T47D (cell line): ENCODE data around the gene TBCB.
"Not testable (repeated sequence)": the region's sequence is repeated elsewhere in the genome, so short reads cannot be mapped to it uniquely, and the experiment has no call there.

Experiments
- DNase-seq, 2 experiments: peaks; one replicate each; pipeline versions ENCODE4 v3.0.0 to v3.0.0-alpha.2; 2011 to 2012; ENCODE audit warnings: low read depth in 1 of 2, low spot score in 1 of 2
- JUND ChIP-seq: IDR thresholded peaks from 2 replicates; pipeline ENCODE4 v1.6.1; 2012; ENCODE audit warnings: low read depth
- in situ Hi-C: cut with HindIII; loops from 2 replicates; pipeline ENCODE4 v1.10.0; 2016; ENCODE audit warnings: low sequenced_read_pairs, low pct_unique_long_range_greater_than_20kb

The TBCB gene

GRCh38 chr19:36149673-36150406 lies 34.6 kb downstream of the TBCB start:
- no peak for DNase-seq
- no peak for TF ChIP-seq JUND
- in situ Hi-C loops = no loop called here

- in situ Hi-C loops = no loop called here
- TF ChIP-seq JUND = no peak
- DNase-seq = no peak
Observed at GRCh38 chr19:36150586-36150985, 35.3 kb downstream of the TBCB start.

- no peak for TF ChIP-seq JUND
- in situ Hi-C loops = no loop called here
- DNase-seq = no peak
Observed at GRCh38 chr19:36151144-36152018, 36.1 kb downstream of the TBCB start.

- DNase-seq = no peak
- in situ Hi-C loops = no loop called here
- no peak for TF ChIP-seq JUND
Observed at GRCh38 chr19:36152019-36152351, 36.7 kb downstream of the TBCB start.

- TF ChIP-seq JUND = no peak
- DNase-seq = no peak
- in situ Hi-C loops = no loop called here
Observed at GRCh38 chr19:36152352-36153091, 37.3 kb downstream of the TBCB start, which contains the start of gene COX7A1. COX7A1 (minus strand) TSS chr19:36152447; CDS start chr19:36152407, 40 bp downstream.

- TF ChIP-seq JUND = no peak
- in situ Hi-C loops = no loop called here
- DNase-seq = no peak
Observed at GRCh38 chr19:36153126-36153525, 37.9 kb downstream of the TBCB start.

GRCh38 chr19:36160821-36161596 lies 45.7 kb downstream of the TBCB start:
- no peak for TF ChIP-seq JUND
- in situ Hi-C loops = no loop called here
- no peak for DNase-seq

GRCh38 chr19:36163813-36164212 lies 48.5 kb downstream of the TBCB start:
- TF ChIP-seq JUND = no peak
- in situ Hi-C loops = no loop called here

GRCh38 chr19:36169084-36169760 lies 54.0 kb downstream of the TBCB start:
- no peak for DNase-seq
- no peak for TF ChIP-seq JUND
- in situ Hi-C loops = no loop called here

More at GRCh38 chr19:36163813-36164212, 48.5 kb downstream of the TBCB start:
- DNase-seq = no peak

- no peak for TF ChIP-seq JUND
- DNase-seq = no peak
- in situ Hi-C loops = no loop called here
Observed at GRCh38 chr19:36172852-36173251, 57.6 kb downstream of the TBCB start.

- DNase-seq, in situ Hi-C loops: not testable (repeated sequence)
Observed at GRCh38 chr19:36173846-36174245, 58.6 kb downstream of the TBCB start.
